HG03103 (cell line): ENCODE data around the gene CELSR1.
"Not testable (repeated sequence)": the region's sequence is repeated elsewhere in the genome, so short reads cannot be mapped to it uniquely, and the experiment has no call there.

Experiments used
- ATAC-seq: cut with Tn5 transposase; IDR thresholded peaks from one replicate; pipeline ENCODE4 v1.9.1; 2021; ENCODE audit warnings: low read depth; ENCODE audit not compliant: unreplicated experiment

The CELSR1 gene

DNA sequence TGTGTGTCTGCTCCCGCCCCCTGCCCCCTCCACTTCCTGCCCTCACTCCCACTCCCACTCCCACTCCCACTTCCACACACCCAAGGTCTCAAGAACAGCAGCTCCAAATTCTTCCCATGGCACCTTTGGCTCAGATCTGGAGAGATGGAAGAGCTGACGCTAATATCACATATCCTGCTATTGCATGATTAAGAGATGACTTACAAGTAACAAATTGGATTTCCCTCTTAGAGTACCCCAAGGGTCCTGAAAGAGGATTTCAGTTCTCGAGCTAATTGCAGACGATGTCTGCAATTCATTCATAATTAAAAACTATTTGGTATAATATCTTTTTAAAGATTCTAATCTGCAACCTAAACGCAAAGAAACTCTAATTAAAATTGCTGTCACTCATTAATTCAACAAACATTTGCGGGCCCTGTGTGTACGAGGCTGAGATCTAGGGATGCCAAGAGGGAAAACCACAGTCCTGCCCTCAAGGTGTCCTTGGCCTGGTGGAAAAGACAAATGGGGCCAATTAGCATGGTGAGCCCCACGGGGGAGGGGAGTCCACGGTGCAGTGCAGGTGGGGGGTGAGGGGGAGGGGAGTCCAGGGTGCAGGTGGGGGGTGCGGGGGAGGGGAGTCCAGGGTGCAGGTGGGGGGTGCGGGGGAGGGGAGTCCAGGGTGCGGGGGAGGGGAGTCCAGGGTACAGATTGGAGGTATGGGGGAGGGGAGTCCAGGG is 50.3 kb downstream of the CELSR1 start:
- no peak for ATAC-seq

DNA sequence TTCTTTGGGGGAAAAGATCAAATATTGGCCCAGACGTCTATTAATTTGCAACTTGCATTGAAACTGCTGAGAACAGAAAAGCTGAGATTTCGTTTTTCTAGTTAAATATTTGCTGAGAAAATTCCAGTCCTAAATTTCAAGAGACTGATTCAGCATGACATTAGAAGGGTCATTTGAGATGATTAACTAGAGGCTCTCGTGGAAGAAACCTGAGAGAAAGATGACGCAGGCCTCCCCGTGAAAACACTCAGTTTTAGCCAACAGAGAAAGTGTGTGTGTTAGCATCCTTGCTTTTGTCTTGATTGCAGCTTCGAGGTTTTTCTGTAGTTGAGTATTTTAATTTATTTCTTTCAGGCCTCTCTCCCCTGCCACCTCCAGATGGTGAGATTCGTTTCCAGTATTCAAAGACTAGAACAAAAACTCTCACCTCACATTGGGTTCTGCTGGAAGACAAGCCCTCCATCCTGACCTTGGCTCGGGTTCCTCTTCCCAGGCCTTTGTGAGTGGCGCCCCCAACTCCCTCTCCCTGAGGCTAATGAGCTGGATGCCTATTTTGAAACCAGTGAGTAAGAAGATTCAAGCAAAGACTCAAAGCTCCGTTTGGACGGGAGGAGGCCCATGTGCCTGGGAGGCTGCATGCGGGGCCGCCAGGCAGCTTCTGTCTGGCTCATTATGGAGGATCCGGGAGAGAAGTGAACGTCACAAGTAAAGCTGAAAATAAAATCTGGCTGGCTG is 52.4 kb downstream of the CELSR1 start:
- ATAC-seq: no peak

DNA sequence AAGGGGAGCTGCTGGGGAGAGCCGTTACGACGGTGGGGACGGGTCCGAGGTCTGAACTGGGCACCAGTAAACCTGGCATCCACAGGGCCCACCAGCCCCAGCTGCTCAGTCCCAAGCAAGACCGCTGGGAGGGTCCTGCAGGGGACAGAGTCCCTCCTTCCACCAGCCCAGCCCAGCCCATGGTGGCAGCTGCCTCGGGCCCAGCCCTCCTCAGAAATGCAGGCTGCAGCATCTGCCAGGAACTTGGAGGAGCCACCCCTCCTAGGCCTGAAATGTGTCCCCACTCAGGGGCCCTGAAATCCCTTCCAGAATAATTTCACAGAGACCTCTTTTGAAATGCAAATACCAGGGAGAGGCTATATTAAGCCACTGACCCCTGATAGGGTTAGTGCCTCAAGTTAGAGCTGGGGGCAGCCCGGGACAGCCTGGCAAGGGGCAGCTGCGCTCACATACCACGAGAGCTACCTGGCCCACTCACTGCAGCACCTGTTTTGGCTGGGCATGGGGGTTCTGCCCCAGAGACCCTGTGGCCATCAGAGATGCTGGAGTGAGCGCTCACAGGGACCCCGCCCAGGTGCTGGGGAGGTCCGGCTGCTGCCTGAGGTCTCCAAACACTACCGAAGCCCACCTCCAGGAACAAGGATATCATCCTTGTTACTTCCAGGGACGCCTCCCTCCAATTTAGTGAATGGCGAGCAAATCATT is 53.1 kb downstream of the CELSR1 start:
- ATAC-seq: no peak

DNA sequence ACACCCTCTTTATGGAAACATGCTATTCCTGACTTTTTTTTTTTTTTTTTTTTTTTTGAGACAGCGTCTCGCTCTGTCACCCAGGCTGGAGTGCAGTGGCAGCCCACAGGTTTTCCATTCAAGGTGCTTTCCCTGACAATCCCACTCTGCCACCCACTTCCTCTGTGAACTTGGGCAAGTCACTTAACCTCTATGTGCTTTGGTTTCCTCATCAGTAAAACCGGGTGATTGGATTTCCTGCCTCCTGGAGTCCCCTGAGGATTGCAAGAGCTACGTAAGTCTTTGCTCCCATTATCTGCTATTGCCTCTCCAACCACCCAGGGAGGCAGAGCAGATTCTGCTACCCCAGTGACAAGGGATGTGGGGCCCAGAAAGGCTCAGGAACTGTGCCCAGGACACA is 54.1 kb downstream of the CELSR1 start:
- ATAC-seq: no peak

DNA sequence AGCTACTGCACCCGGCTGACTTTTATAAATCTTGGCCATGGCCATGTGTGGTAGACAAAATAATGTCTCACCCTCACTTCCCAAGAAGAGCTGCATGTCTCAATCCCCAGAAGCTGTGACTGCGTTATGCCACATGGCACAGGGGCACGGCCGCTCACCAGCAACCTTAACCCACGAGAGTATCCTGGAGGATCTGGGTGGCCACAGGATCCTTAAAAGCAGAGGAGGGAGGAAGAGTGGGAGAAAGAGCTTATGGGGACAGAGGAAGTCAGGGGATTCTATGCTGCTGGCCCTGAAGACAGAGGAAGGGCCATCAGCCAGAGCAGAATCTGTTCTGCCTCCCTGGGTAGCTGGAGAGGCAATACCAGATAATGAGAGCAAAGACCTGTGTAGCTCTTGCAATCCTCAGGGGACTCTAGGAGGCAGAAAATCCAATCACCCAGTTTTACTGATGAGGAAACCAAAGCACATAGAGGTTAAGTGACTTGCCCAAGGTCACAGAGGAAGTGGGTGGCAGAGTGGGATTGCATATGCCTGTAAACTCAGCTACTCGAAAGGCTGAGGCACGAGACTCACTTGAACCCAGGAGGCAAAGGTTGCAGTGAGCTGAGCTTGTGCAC is 55.3 kb downstream of the CELSR1 start:
- no peak for ATAC-seq

DNA sequence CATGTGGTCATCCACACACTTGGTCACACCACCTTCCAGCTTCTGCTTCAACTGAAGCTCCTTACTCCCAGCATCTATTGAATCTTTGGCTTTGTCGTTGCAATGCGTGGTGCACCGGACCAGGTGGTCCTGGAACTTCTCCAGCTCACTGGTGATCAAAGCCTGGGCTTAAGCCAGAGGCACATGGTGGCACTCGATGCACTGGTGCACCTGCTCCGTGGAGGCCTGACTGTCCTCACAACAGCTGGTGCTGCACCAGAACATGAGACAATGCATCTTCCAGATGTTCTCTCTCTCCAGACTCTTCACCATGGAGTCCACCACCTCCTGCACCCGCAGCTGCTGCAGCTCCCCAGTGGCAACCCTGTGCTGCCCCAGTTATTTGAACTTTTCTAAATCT is 56.0 kb downstream of the CELSR1 start:
- no peak for ATAC-seq

DNA sequence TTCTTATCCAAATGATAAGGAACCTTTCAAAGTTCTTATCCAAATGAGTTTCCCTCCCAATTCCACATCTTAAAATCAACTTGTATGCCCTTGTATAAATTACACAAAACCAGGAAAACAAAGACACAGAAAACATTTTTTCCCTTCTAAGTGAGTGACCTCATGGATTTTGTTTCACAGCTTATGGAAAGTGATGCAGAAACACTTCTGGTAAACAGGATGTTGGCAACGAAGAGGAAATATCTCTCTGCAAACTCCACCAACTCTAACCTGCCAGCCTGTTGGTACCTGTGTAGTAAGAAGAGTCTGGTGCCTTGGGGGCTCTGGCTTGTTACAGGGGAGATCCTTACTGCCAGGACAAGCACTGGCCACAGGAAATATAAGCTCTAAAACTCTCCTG is 57.0 kb downstream of the CELSR1 start:
- ATAC-seq: no peak

DNA sequence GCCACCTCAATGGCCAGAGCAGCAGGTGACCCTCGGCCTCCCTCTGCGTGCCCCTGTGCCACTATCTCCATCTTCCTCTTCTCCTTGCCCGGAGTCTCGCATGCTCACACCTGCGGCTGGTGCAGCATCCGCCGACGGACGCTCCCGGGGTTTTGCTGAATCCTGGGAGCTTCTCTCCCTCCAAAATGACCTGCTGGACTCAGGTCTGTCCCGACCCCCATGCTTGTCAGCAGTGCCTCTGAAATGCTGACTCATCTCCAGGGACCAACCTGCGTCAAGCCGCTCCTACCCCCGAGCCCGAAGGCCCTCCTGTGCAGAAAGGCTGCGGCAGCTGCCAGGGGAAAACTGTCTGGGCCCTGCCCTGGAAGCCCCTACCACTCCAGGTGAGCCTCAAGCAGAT is 58.4 kb downstream of the CELSR1 start:
- ATAC-seq: no peak

DNA sequence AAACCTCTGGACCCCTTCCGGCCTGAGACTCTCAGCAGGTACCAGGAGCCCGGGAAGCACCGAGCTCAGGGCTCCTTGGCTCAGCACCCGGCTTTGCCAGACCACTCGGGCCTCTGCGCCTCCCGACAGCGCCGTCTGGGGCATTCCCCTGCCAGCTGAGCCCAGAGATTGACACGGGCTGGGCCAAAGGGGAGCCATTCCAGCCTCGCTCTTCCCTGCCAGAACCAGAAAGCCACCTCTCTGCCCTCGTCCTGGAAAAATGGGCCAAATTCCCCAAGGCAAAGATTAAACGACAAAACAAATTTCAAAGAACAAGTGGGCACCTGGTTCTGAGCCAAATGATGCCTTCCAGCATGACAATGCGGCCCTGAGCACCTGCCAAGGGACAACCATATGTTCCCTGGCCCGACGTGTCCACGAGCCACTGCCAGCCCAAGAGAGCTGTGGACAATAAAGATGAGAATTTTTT is 59.3 kb downstream of the CELSR1 start:
- no peak for ATAC-seq

DNA sequence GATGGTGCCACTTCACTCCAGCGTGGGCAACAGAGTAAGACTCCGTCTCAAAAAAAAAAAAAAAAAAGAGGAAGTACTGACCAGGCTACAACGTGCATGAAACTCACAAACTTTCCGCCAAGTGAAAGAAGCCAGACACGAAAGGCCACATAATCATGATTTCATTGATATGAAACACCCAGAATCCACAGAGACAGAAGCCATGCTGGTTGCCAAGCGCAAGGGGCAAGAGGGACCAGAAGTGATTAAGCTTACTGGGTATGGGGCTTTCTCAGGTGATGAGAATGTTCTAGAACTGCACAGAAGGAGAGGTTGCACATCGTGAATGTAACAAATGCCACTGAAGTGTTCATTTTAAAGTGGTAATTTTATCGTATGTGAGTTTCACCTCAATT is 60.9 kb downstream of the CELSR1 start:
- ATAC-seq: no peak

DNA sequence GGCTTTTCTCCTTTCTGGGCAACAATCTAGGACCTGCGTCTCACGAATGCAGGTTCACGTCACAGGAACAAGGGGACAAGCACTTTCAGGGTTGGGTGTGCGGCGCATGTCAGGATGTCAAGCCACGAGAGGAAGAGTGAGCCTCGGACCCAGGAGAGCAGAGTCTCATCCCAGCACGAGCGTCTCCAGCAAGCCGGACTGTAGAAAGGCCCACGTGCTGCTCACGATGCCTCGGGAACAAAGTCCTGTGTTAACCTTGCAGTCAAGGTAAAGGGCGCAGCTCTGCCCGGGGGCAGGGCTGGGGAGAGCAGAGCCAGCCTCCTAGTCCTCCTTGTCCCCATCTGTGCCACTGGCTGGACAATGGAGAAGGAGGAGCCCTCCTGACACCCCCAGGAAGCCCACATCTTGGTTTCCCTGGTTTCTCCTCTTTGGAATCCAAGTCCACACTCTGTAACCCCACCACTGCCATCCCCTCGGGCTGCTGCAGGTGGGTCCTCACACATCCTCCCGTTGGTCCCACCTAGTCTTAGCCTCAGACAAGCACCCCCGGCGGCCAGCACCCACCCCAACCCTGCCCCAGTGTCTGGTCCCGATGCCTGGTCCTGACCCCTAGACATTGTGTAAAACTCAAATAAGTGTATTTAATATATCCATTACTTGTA is 63.4 kb downstream of the CELSR1 start:
- no peak for ATAC-seq

DNA sequence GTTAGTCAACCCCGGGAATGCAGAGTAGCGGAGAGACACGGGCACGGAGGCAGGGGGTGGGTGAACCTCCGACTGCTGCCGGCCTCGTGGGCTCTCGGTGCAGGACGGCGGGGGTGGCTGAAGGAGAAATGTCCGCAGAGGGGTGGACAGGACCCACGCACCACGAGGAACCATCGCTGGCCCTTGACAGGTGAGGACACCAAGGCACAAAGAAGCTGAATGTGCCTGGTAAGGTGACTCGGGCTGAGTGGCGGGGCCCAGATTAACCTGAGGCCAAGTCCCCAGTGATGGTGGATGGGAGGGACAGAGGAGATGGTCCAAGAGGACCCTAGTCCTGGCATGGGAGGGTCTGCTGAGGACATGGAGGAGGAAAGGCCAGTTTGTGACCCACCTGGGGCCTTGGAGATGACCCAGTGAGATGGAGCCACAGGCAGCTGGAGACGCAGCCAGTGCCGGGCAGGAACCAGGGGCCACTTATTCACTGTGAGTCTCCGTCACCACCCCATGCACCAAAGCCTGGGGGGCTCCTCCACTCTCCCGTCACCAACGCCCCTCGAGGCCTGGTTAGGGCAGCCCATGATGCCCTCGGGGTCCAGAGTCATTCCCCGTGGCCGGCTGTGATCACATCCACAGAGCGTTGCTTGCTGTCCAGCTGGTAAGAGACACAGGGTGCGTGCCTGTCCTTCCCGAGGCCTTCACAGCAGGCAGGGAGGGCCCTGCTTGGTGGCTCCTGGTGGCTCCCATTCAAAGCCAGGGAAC is 64.2 kb downstream of the CELSR1 start:
- no peak for ATAC-seq

DNA sequence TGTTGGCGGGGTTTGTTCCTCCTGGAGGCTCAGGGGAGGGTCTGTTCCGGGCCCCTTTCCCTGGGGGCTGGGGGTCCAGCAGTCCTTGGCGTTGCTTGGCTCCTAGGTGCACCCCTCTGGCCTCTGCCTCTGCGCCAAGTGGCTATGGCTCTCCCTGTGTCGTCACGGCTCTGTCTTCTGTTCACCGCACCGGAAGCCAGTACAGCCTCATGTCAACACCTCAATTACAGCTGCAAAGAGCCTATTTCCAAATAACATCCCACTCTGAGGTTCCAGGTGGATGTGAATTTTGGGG is 64.8 kb downstream of the CELSR1 start:
- no peak for ATAC-seq

DNA sequence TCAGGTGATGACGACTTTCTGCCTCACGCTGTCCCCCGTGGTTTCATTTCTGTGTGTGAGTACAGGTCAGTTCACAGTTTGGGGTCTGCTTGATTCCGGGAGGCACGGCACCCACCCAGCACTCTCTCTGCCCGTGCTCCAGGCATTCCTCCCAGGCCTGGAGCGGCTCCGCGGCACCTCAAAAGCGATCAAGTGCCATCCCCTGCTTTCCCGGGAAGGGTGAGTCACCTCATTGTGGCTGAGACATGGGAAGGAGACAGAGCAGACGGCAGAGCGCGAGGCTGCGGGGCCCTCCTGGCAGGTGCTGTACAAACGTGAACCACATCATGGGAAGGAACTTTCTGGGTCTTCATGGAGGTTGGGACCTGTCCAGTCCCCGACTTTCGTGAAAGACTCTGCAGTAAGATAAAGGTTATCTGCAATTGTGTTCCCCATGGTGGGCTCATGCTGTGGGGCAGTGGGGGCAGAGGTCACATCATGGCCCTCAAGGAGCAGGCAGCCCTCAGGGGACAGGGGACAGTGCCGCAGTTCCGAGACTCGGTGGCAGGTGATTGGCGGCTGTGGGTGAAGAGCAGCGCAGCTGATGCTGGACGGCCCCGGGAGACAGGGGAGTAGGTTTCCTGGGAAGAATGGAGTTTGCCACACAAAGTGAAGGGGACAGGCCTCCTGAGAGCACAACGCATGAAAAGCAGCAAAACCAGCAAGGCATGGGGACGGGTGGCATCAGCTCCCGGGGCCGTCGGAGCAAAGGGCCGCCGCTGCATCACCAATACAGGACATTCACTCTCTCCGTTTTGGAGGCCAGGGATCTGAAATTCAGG is 65.3 kb downstream of the CELSR1 start:
- no peak for ATAC-seq

DNA sequence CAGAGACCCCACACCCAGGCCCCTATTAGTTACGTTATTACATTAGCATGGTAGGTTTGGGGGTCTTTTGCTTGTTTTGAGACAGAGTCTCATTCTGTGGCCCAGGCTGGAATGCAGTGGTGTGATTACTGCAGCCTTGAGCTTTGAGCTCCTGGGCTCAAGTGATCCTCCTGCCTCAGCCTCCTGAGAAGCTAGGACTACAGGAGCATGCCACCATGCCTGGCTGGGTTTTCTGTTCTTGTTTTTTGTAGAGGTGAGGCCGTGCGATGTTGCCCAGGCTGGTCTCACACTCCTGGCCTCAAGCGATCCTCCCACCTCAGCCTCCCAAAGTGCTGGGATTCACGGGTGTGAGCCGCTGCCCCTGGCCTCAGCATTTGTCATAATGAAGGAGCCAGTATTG is 66.1 kb downstream of the CELSR1 start:
- ATAC-seq: not testable (repeated sequence)

DNA sequence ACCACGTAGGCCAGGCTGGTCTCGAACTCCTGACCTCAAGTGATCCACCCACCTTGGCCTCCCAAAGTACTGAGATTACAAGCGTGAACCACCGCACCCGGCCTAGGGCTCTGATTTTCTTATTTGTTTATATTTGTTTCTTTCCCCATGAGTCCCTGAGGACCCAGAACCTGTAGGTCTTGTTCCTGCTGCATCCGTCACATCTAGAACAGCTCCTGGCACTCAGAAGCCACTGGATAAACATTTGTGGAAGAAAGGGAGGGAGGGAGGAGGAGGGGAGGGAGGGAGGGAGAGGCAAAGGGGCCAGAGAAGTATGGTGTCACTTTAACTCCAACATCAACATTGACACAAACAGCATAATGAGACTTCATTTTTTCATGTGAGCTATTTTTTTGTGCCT is 67.7 kb downstream of the CELSR1 start:
- ATAC-seq: no peak

DNA sequence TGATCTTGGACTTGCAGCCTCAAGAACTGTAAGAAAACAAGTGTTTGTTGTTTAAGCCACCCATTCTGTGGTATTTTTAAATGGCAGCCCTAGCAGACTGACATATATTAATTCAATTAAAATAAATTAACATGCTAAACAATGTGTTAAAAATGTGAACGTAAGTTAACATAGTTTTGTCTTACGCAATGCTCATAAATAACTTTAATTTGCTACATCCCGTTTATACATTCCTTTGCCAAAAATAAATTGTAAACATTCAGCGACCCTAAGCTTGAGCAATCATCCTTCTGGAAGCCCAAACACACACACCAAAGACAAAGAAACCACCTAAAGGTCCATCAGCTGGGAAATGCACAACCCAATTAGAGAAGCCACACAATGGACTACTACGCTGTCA is 70.4 kb downstream of the CELSR1 start:
- ATAC-seq: no peak

DNA sequence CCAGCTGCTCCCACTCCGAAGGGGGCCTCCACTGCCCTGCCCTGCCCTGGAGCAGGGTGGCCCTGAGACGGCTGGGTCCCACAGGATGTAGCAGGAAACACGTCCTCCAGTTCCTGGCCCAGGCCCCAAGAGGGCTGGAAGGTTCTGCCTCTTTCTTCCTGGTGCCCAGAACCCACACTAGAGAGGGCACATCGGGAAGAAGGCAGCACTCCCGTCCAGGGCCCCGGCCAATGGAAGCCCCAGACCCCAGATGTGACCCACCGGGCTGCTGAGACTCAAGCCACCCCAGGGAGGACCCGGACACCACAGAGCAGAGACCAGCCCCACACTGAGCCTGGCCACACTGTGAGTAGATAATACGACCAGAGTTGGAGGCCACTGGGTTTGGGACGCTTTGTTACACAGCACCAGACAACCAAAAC is 71.2 kb downstream of the CELSR1 start:
- no peak for ATAC-seq

DNA sequence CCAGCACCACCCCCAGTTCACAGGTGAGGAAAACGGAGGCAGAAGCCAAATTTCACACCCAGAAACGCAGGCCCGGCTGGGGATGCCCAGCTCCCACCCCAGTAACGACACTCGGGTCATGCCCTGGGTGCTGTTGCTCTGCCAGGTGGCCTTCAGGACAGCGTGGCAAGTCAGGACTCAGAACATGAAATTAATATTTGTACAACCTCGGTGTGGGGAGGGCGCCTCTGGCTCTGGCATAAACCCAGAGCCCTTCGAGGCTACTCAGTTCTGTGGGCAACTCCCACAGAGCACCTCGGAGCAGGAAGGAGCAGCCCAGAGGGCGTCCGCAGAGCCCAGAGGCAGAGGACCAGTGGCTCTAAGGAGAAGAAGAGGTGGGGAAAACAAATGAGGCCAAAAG is 71.6 kb downstream of the CELSR1 start:
- ATAC-seq: no peak
